ENCODE measurements around the gene ANKLE2.

The ANKLE2 gene

DNA sequence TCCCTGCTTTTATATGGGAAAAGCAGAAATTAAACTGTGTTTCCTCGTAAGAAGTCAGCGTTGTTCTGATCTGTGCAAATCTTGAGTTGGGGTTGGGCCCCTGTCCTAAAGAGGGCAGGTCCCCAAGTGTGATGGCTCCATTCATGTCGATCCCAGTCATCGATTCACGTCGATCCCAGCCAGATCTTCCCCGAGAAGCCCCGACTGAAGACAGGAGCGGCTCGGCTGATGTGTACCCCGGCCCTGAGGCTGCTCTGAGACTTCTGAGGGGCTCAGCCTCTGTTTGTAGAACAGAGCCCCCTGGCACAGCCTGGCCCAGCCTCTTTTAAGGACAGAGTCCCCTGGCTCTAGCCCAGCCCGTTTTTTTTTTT is 41.7 kb downstream of the ANKLE2 start:
- no peak overlapping the region for H4K12ac ChIP-seq (ENCODE audit: low read depth, low read length)
- H3K36me3 ChIP-seq (ENCODE audit: control insufficient read depth in 1 of 2, insufficient read depth in 2 of 2, low read length in 2 of 2) = peaks cover 72 to 74% of the 10 kb centered on the region in 2 experiments
- no peak overlapping the region for H2BK5ac ChIP-seq (ENCODE audit: low read depth, low read length, poor library complexity)
- H3K4ac ChIP-seq (ENCODE audit: low read depth, low read length) = no peak overlapping the region
- no peaks in the 10 kb centered on the region for H3K79me2 ChIP-seq (ENCODE audit: control insufficient read depth, insufficient read depth, low read length, poor library complexity)
- H4K8ac ChIP-seq (ENCODE audit: low read depth, low read length) = no peak overlapping the region
- no peaks in the 10 kb centered on the region for H3K4me1 ChIP-seq (ENCODE audit: control insufficient read depth in 1 of 2, insufficient read depth in 2 of 2, low read length in 2 of 2)
- H2BK120ac ChIP-seq (ENCODE audit: insufficient read depth, low read length, poor library complexity) = no peak overlapping the region
- no CpG with 5 or more reads among the region's 12 CpGs for WGBS (ENCODE audit: extremely low coverage, insufficient coverage, insufficient read length)
- H3K9me3 ChIP-seq (ENCODE audit: insufficient read depth, low read depth, low read length) = no peaks in the 10 kb centered on the region
- no peak overlapping the region for H2AK5ac ChIP-seq (ENCODE audit: low read length)
- no peak overlapping the region for H3K23ac ChIP-seq (ENCODE audit: low read length)
- H3K27me3 ChIP-seq (ENCODE audit: insufficient read depth, low read length) = no peaks in the 10 kb centered on the region
- H3K4me2 ChIP-seq (ENCODE audit: low read length) = no peak overlapping the region
- H3K79me1 ChIP-seq (ENCODE audit: low read length) = no peaks in the 10 kb centered on the region
- no peak overlapping the region for H3K14ac ChIP-seq (ENCODE audit: low read length)
- H2BK12ac ChIP-seq (ENCODE audit: low read length) = no peak overlapping the region
- no peak overlapping the region for H3K18ac ChIP-seq (ENCODE audit: low read length)
- H3K27ac ChIP-seq (ENCODE audit: low read depth, low read length) = no peak overlapping the region
- DNase-seq = no peak
- H3K9ac ChIP-seq (ENCODE audit: low read length) = no peak overlapping the region
- H2AFZ ChIP-seq (ENCODE audit: insufficient read depth, low read length, poor library complexity) = no peak overlapping the region
- H4K91ac ChIP-seq (ENCODE audit: low read depth, low read length) = no peak overlapping the region
- no peak overlapping the region for H3K4me3 ChIP-seq (ENCODE audit: low read depth, low read length)

DNA sequence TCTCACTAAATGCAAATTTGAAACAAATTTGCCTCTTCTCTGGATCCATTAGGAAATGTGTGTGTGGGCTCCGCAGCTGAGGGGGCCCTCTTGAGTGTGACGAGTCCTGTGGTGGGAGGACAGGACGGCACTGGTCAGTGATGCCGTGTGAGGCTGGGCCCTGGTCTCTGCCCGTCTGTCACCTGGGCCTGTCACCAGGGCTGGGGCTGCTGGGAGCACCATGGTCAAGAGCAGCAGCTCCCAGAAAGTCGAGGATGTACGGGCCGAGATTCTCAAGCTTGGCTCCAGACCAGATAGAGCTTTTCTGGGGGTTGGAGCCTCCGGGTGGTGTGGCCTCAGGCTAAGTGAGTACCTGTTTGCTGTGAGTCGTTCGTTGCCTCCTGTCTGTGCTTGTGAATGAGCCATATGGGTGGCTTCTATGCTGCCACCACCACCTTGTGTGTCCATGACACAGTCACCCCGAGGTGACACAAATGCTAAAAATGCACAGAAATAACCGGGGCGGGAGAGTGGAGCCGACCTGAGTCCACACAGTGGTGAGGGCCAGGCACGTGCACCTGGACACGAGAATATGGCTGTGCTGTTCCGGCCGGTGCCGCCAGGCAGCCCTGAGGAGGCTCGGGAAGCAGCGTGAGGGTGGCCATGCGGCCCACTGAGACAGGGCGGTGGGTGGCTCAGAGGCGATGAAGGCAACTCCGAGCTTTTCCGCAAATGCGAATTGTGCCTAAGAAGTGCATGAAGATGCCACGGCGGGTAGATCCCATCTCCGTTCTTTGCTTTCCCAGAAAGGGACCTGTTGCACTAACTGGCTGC is 42.3 kb downstream of the ANKLE2 start:
- Histone ChIP-seq H3K4ac (ENCODE audit: low read depth, low read length) (no peak overlapping the region), H4K12ac (ENCODE audit: low read depth, low read length) (no peak overlapping the region), H2AFZ (ENCODE audit: insufficient read depth, low read length, poor library complexity) (no peak overlapping the region), H3K9me3 (ENCODE audit: insufficient read depth, low read depth, low read length) (no peaks in the 10 kb centered on the region), H3K4me1 (ENCODE audit: control insufficient read depth in 1 of 2, insufficient read depth in 2 of 2, low read length in 2 of 2) (no peaks in the 10 kb centered on the region), H3K4me3 (ENCODE audit: low read depth, low read length) (no peak overlapping the region), H3K4me2 (ENCODE audit: low read length) (no peak overlapping the region), H3K18ac (ENCODE audit: low read length) (no peak overlapping the region), H3K79me1 (ENCODE audit: low read length) (no peaks in the 10 kb centered on the region), H3K9ac (ENCODE audit: low read length) (no peak overlapping the region), H3K14ac (ENCODE audit: low read length) (no peak overlapping the region), H3K27ac (ENCODE audit: low read depth, low read length) (no peak overlapping the region), H3K79me2 (ENCODE audit: control insufficient read depth, insufficient read depth, low read length, poor library complexity) (no peaks in the 10 kb centered on the region), H3K23ac (ENCODE audit: low read length) (no peak overlapping the region), H2BK12ac (ENCODE audit: low read length) (no peak overlapping the region), H2BK5ac (ENCODE audit: low read depth, low read length, poor library complexity) (no peak overlapping the region), H3K27me3 (ENCODE audit: insufficient read depth, low read length) (no peaks in the 10 kb centered on the region), H2BK120ac (ENCODE audit: insufficient read depth, low read length, poor library complexity) (no peak overlapping the region), H4K8ac (ENCODE audit: low read depth, low read length) (no peak overlapping the region), H3K36me3 (ENCODE audit: control insufficient read depth in 1 of 2, insufficient read depth in 2 of 2, low read length in 2 of 2) (peaks cover 71 to 74% of the 10 kb centered on the region in 2 experiments), H2AK5ac (ENCODE audit: low read length) (no peak overlapping the region), H4K91ac (ENCODE audit: low read depth, low read length) (no peak overlapping the region)
- WGBS (ENCODE audit: extremely low coverage, insufficient coverage, insufficient read length) = no CpG with 5 or more reads among the region's 31 CpGs
- DNase-seq = peak in 1 of 2 donors; percentile 13

DNA sequence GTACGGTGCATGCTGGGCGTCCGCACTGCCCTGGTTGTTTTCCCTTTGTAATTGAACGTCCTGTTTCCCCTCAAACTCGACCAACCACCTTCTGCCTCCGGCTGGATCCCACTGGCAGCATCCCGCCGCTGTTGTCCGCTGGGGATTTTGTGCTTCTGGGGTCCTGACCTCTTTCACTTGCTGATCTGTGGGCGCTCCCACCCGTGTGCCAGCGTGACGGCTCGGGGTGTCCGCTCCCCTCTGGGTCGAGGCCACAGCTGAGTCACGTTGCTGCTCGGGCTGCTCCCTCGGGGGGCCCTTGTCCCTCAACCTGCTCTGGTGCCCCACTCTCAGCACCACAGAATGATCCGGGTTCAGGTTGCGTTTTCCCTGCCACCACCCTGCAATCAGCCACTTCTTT is 43.0 kb downstream of the ANKLE2 start:
- Histone ChIP-seq H2AFZ (ENCODE audit: insufficient read depth, low read length, poor library complexity) (no peak overlapping the region), H3K9ac (ENCODE audit: low read length) (no peak overlapping the region), H3K27ac (ENCODE audit: low read depth, low read length) (no peak overlapping the region), H3K18ac (ENCODE audit: low read length) (no peak overlapping the region), H4K8ac (ENCODE audit: low read depth, low read length) (no peak overlapping the region), H3K4me2 (ENCODE audit: low read length) (no peak overlapping the region), H3K9me3 (ENCODE audit: insufficient read depth, low read depth, low read length) (no peaks in the 10 kb centered on the region), H2BK120ac (ENCODE audit: insufficient read depth, low read length, poor library complexity) (no peak overlapping the region), H3K79me2 (ENCODE audit: control insufficient read depth, insufficient read depth, low read length, poor library complexity) (no peaks in the 10 kb centered on the region), H3K4me1 (ENCODE audit: control insufficient read depth in 1 of 2, insufficient read depth in 2 of 2, low read length in 2 of 2) (no peaks in the 10 kb centered on the region), H3K27me3 (ENCODE audit: insufficient read depth, low read length) (no peaks in the 10 kb centered on the region), H2BK5ac (ENCODE audit: low read depth, low read length, poor library complexity) (no peak overlapping the region), H3K4ac (ENCODE audit: low read depth, low read length) (no peak overlapping the region), H3K79me1 (ENCODE audit: low read length) (no peaks in the 10 kb centered on the region), H3K14ac (ENCODE audit: low read length) (no peak overlapping the region), H3K23ac (ENCODE audit: low read length) (no peak overlapping the region), H4K12ac (ENCODE audit: low read depth, low read length) (peak overlapping the region; percentile 49), H3K4me3 (ENCODE audit: low read depth, low read length) (no peak overlapping the region), H3K36me3 (ENCODE audit: control insufficient read depth in 1 of 2, insufficient read depth in 2 of 2, low read length in 2 of 2) (peaks cover 66 to 69% of the 10 kb centered on the region in 2 experiments), H4K91ac (ENCODE audit: low read depth, low read length) (no peak overlapping the region), H2BK12ac (ENCODE audit: low read length) (no peak overlapping the region), H2AK5ac (ENCODE audit: low read length) (no peak overlapping the region)
- WGBS (ENCODE audit: extremely low coverage, insufficient coverage, insufficient read length) = no CpG with 5 or more reads among the region's 21 CpGs
- no peak for DNase-seq

DNA sequence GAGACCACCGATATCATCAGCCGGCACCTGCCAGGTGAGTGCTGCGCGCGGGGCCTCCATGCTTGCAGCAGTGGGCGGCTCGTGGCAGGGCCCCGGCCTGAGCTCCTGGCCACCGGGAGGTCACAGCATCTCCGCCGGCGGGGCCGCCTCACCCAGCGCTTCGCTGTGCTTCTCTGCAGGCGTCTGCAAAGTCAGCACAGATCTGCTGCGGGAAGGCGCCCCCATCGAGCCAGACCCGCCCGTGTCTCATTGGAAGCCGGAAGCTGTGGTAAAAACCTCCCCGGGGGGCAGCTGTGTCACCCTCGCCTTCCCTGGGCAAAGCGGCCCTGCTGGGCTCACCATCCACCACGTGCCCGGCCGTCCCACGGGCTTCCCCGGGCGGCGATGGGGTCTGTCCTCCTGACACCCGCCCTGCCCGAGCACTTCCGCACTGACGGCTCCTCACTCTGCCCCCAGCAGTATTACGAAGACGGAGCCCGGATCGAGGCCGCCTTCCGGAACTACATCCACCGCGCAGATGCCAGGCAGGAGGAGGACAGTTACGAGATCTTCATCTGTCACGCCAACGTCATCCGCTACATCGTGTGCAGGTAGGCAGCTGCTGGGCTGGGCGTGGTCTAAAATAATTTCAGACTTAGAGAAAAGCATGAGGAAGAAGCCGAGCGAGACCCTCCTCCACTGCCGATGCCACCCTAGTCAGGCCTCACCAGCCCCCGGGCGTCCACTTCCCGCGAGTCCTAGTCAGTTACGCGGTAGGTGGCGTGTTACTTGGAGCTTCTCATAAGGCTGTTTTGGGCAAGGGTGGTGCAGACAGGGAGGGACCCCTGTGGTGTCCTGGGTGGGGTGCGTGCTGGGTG is 43.9 kb downstream of the ANKLE2 start:
- no peak overlapping the region for H3K4me2 ChIP-seq (ENCODE audit: low read length)
- whole genome bisulfite sequencing (ENCODE audit: extremely low coverage, insufficient coverage, insufficient read length) = no CpG with 5 or more reads among the region's 61 CpGs
- H3K27ac ChIP-seq (ENCODE audit: low read depth, low read length) = no peak overlapping the region
- no peaks in the 10 kb centered on the region for H3K9me3 ChIP-seq (ENCODE audit: insufficient read depth, low read depth, low read length)
- peaks cover 58 to 61% of the 10 kb centered on the region in 2 experiments for H3K36me3 ChIP-seq (ENCODE audit: control insufficient read depth in 1 of 2, insufficient read depth in 2 of 2, low read length in 2 of 2)
- no peak overlapping the region for H3K4ac ChIP-seq (ENCODE audit: low read depth, low read length)
- H3K23ac ChIP-seq (ENCODE audit: low read length) = no peak overlapping the region
- no peak for DNase-seq
- no peaks in the 10 kb centered on the region for H3K27me3 ChIP-seq (ENCODE audit: insufficient read depth, low read length)
- no peak overlapping the region for H4K12ac ChIP-seq (ENCODE audit: low read depth, low read length)
- no peak overlapping the region for H3K4me3 ChIP-seq (ENCODE audit: low read depth, low read length)
- H2BK12ac ChIP-seq (ENCODE audit: low read length) = no peak overlapping the region
- H3K18ac ChIP-seq (ENCODE audit: low read length) = no peak overlapping the region
- no peaks in the 10 kb centered on the region for H3K79me1 ChIP-seq (ENCODE audit: low read length)
- no peaks in the 10 kb centered on the region for H3K4me1 ChIP-seq (ENCODE audit: control insufficient read depth in 1 of 2, insufficient read depth in 2 of 2, low read length in 2 of 2)
- H2BK5ac ChIP-seq (ENCODE audit: low read depth, low read length, poor library complexity) = no peak overlapping the region
- no peak overlapping the region for H2AFZ ChIP-seq (ENCODE audit: insufficient read depth, low read length, poor library complexity)
- no peak overlapping the region for H4K91ac ChIP-seq (ENCODE audit: low read depth, low read length)
- H3K79me2 ChIP-seq (ENCODE audit: control insufficient read depth, insufficient read depth, low read length, poor library complexity) = no peaks in the 10 kb centered on the region
- H2AK5ac ChIP-seq (ENCODE audit: low read length) = no peak overlapping the region
- H2BK120ac ChIP-seq (ENCODE audit: insufficient read depth, low read length, poor library complexity) = no peak overlapping the region
- no peak overlapping the region for H4K8ac ChIP-seq (ENCODE audit: low read depth, low read length)
- no peak overlapping the region for H3K14ac ChIP-seq (ENCODE audit: low read length)
- H3K9ac ChIP-seq (ENCODE audit: low read length) = no peak overlapping the region

All from trophoblast cell (in vitro differentiated cells and primary cell).